Stimulated activated CD4-positive, alpha-beta T cell treated with anti-CD3 and anti-CD28 coated beads, Interleukin-2, amount 100 ng/mL, for 4 hours (primary cell): ENCODE results near the gene CEACAM21.

Experiments used
- DNase-seq: peaks from one replicate; pipeline ENCODE4 v3.0.0-alpha.2; 2020; ENCODE audit warnings: low read depth

Gene CEACAM21

GRCh38 chr19:41575998-41576397, at the start of gene CEACAM21:
CEACAM21 (plus strand) TSS chr19:41576166; CDS start chr19:41576275, 109 bp downstream.
- peak; percentile 35 for DNase-seq

- DNase-seq, result no peak
These were observed 48.9 kb upstream of the CEACAM21 start for GRCh38 chr19:41527089-41527488.

- no peak for DNase-seq
These were observed 47.9 kb upstream of the CEACAM21 start for GRCh38 chr19:41528106-41528505.

- DNase-seq, result no peak
These were observed 46.3 kb upstream of the CEACAM21 start for GRCh38 chr19:41529484-41530183.

GRCh38 chr19:41530184-41530534, 45.8 kb upstream of the CEACAM21 start:
- DNase-seq, result no peak

- no peak for DNase-seq
These were observed 45.1 kb upstream of the CEACAM21 start for GRCh38 chr19:41530761-41531301.

GRCh38 chr19:41531438-41532311, 44.3 kb upstream of the CEACAM21 start:
- DNase-seq, result peak; percentile 79

- DNase-seq, result no peak
These were observed 43.4 kb upstream of the CEACAM21 start for GRCh38 chr19:41532526-41532925.

- DNase-seq, result no peak
These were observed 42.2 kb upstream of the CEACAM21 start for GRCh38 chr19:41533671-41534215.

- no peak for DNase-seq
These were observed 40.8 kb upstream of the CEACAM21 start for GRCh38 chr19:41535029-41535622.

GRCh38 chr19:41537789-41538188, 38.2 kb upstream of the CEACAM21 start:
- DNase-seq, result no peak

GRCh38 chr19:41540041-41540695, 35.8 kb upstream of the CEACAM21 start:
- no peak for DNase-seq

GRCh38 chr19:41541990-41542584, 33.9 kb upstream of the CEACAM21 start:
- DNase-seq, result peak; percentile 65

- DNase-seq, result no peak
These were observed 33.3 kb upstream of the CEACAM21 start for GRCh38 chr19:41542622-41543021.

GRCh38 chr19:41543582-41543981, 32.4 kb upstream of the CEACAM21 start:
- no peak for DNase-seq

GRCh38 chr19:41545547-41545946, 30.4 kb upstream of the CEACAM21 start:
- DNase-seq, result no peak

GRCh38 chr19:41546386-41546789, 29.6 kb upstream of the CEACAM21 start:
- no peak for DNase-seq

GRCh38 chr19:41546961-41547360, 29.0 kb upstream of the CEACAM21 start:
- no peak for DNase-seq

GRCh38 chr19:41547569-41547968, 28.4 kb upstream of the CEACAM21 start:
- no peak for DNase-seq

GRCh38 chr19:41548047-41548446, 27.9 kb upstream of the CEACAM21 start:
- DNase-seq, result no peak

- peak; percentile 58 for DNase-seq
These were observed 26.8 kb upstream of the CEACAM21 start for GRCh38 chr19:41548954-41549688.
